ENCODE measurements around the gene SVEP1. TPM values are rescaled to one million over a fixed set of nuclear protein-coding genes. Genes with fewer than 3 reads are reported as not detected.

Gene SVEP1
- total RNA-seq, 1 experiment from 2014 or later = 0.05 TPM

- POLR2A ChIA-PET = no interaction called here
- peaks cover 3% of the 10 kb centered on the region; the same call in 1 of the 2 replicates for H3K27me3 ChIP-seq (ENCODE audit: control insufficient read depth, insufficient read depth, low read length)
- no TSS peak for BruUV-seq (replicated peaks)
- in situ Hi-C loops (cut with HindIII; ENCODE audit: low pct_unique_long_range_greater_than_20kb, low sequenced_read_pairs) (no loop called here), intact Hi-C loops (cut with micrococcal nuclease; ENCODE audit: unreplicated experiment) (no loop called here)
- no peak for ATAC-seq
- no peaks in the 10 kb centered on the region for H3K9me3 ChIP-seq (ENCODE audit: control insufficient read depth, insufficient read depth, low read depth, low read length)
- CTCF ChIA-PET = no interaction called here
- H3K36me3 ChIP-seq (ENCODE audit: control insufficient read depth, insufficient read depth, low read length) = no peaks in the 10 kb centered on the region
- no peak overlapping the region for H3K27ac ChIP-seq (ENCODE audit: low read length)
- no peak for TF ChIP-seq SIN3A (IDR thresholded peaks at IDR 0.05; ENCODE audit: borderline replicate concordance, insufficient read depth, low read depth, low read length)
- TF ChIP-seq CTCF (IDR thresholded peaks at IDR 0.05) = no peak
- TF ChIP-seq TCF7L2 (IDR thresholded peaks at IDR 0.05; ENCODE audit: low read depth, low read length) = no peak
- no peak for TF ChIP-seq POLR2AphosphoS5 (IDR thresholded peaks at IDR 0.05; ENCODE audit: low read depth, low read length)
- no peak for TF ChIP-seq REST (IDR thresholded peaks at IDR 0.05; ENCODE audit: insufficient read depth in 1 of 2, low read depth in 2 of 2, low read length in 1 of 2)
- DNase-seq (ENCODE audit: low read depth, low spot score) = no peak
- no peaks in the 10 kb centered on the region for H3K4me1 ChIP-seq (ENCODE audit: control insufficient read depth, insufficient read depth, low read length)
- no peak overlapping the region for H3K4me3 ChIP-seq (ENCODE audit: low read depth in 2 of 2, low read length in 2 of 2)
Measured at GRCh38 chr9:110383491-110383890, 196.1 kb downstream of the SVEP1 start.

GRCh38 chr9:110382731-110383130, 196.8 kb downstream of the SVEP1 start:
- no peaks in the 10 kb centered on the region for H3K4me1 ChIP-seq (ENCODE audit: control insufficient read depth, insufficient read depth, low read length)
- CTCF ChIA-PET = no interaction called here
- POLR2A ChIA-PET = no interaction called here
- H3K27me3 ChIP-seq (ENCODE audit: control insufficient read depth, insufficient read depth, low read length) = peaks cover 3% of the 10 kb centered on the region; the same call in 1 of the 2 replicates
- no peak for ATAC-seq
- no peak overlapping the region for H3K4me3 ChIP-seq (ENCODE audit: low read depth in 2 of 2, low read length in 2 of 2)
- no peak overlapping the region for H3K27ac ChIP-seq (ENCODE audit: low read length)
- no peak for DNase-seq (ENCODE audit: low read depth, low spot score)
- in situ Hi-C loops (cut with HindIII; ENCODE audit: low pct_unique_long_range_greater_than_20kb, low sequenced_read_pairs) (no loop called here), intact Hi-C loops (cut with micrococcal nuclease; ENCODE audit: unreplicated experiment) (no loop called here)
- H3K9me3 ChIP-seq (ENCODE audit: control insufficient read depth, insufficient read depth, low read depth, low read length) = no peaks in the 10 kb centered on the region
- H3K36me3 ChIP-seq (ENCODE audit: control insufficient read depth, insufficient read depth, low read length) = no peaks in the 10 kb centered on the region
- BruUV-seq (replicated peaks) = no TSS peak
- TF ChIP-seq REST (IDR thresholded peaks at IDR 0.05; ENCODE audit: insufficient read depth in 1 of 2, low read depth in 2 of 2, low read length in 1 of 2) (no peak), TCF7L2 (IDR thresholded peaks at IDR 0.05; ENCODE audit: low read depth, low read length) (no peak), CTCF (IDR thresholded peaks at IDR 0.05) (no peak), SIN3A (IDR thresholded peaks at IDR 0.05; ENCODE audit: borderline replicate concordance, insufficient read depth, low read depth, low read length) (no peak), POLR2AphosphoS5 (IDR thresholded peaks at IDR 0.05; ENCODE audit: low read depth, low read length) (no peak)
